Panc1 (cell line): ENCODE data around the gene ERBB2. TPM values are rescaled to one million over a fixed set of nuclear protein-coding genes. Genes with fewer than 3 reads are reported as not detected.

Source experiments
- ATAC-seq: fragments of 200-7000 bp; cut with Tn5 transposase; 2 replicates; pipeline ENCODE4 v1.9.1; 2020; ENCODE audit warnings: mild to moderate bottlenecking, moderate library complexity
- BruUV-seq: library from RNA; stranded (reverse); fragments of 400-500 nt; replicated peaks from 2 replicates; lab custom pipeline; 2021; lab: Mats Ljungman, UMichigan
- CTCF ChIA-PET: fragments of 300-600 bp; sonication (Branson Sonifier 250); formaldehyde crosslinking; loops from one replicate; lab custom pipeline; 2022; ENCODE audit warnings: antibody characterized with exemption; lab: Charles Lee
- POLR2A ChIA-PET: fragments of 300-600 bp; sonication (Branson Sonifier 250); formaldehyde crosslinking; loops from one replicate; lab custom pipeline; 2022; ENCODE audit warnings: antibody characterized with exemption; lab: Charles Lee
- DNase-seq: peaks from one replicate; pipeline ENCODE4 v3.0.0-alpha.2; 2010; ENCODE audit warnings: low read depth, low spot score
- H3K27ac ChIP-seq: 2 replicates; pipeline ENCODE4 v1.5.1; 2011; ENCODE audit warnings: mild to moderate bottlenecking, low read length, inconsistent platforms
- H3K27me3 ChIP-seq: fragments of 200-500 bp; sonication (Bioruptor generic); 2 replicates; pipeline ENCODE4 v1.6.0; 2014; ENCODE audit warnings: low read length, inconsistent platforms; ENCODE audit not compliant: control insufficient read depth, insufficient read depth
- H3K36me3 ChIP-seq: fragments of 200-500 bp; sonication (Bioruptor generic); 2 replicates; pipeline ENCODE4 v1.5.1; 2014; ENCODE audit warnings: inconsistent platforms, mild to moderate bottlenecking, low read length, moderate library complexity; ENCODE audit not compliant: control insufficient read depth, insufficient read depth
- H3K4me1 ChIP-seq: 2 replicates; pipeline ENCODE4 v1.5.1; 2011; ENCODE audit warnings: inconsistent platforms, mild to moderate bottlenecking, low read length, moderate library complexity; ENCODE audit not compliant: control insufficient read depth, insufficient read depth
- H3K4me3 ChIP-seq, 2 experiments: 2 replicates each; pipeline ENCODE4 v1.5.1; 2011 to 2012; ENCODE audit warnings: low read depth in 2 of 2, low read length in 2 of 2, mild to moderate bottlenecking in 2 of 2, inconsistent platforms in 1 of 2, moderate library complexity in 1 of 2
- H3K9me3 ChIP-seq: fragments of 200-500 bp; sonication (Bioruptor generic); 2 replicates; pipeline ENCODE4 v1.5.1; 2014; ENCODE audit warnings: low read depth, mild to moderate bottlenecking, inconsistent platforms, low read length, moderate library complexity; ENCODE audit not compliant: control insufficient read depth, insufficient read depth
- POLR2AphosphoS5 ChIP-seq: IDR thresholded peaks from 2 replicates; pipeline ENCODE4 v1.6.1; 2012; ENCODE audit warnings: mild to moderate bottlenecking, low read depth, low read length, moderate library complexity
- SIN3A ChIP-seq: IDR thresholded peaks from 2 replicates; pipeline ENCODE4 v1.6.1; 2012; ENCODE audit warnings: low read depth, mild to moderate bottlenecking, low read length, moderate library complexity, borderline replicate concordance; ENCODE audit not compliant: insufficient read depth
- TCF7L2 ChIP-seq: IDR thresholded peaks from 2 replicates; pipeline ENCODE4 v1.6.1; 2011; ENCODE audit warnings: mild to moderate bottlenecking, low read depth, low read length, inconsistent platforms
- in situ Hi-C: cut with HindIII; loops from 2 replicates; pipeline ENCODE4 v1.10.0; 2016; ENCODE audit warnings: low sequenced_read_pairs, low pct_unique_long_range_greater_than_20kb
- intact Hi-C: fragments of 100-400 bp; cut with micrococcal nuclease; formaldehyde crosslinking; loops from one replicate; pipeline ENCODE4 v1.10.0; 2022; ENCODE audit not compliant: unreplicated experiment
- total RNA-seq: library from RNA; stranded (reverse); gene quantifications from one replicate; pipeline ENCODE4 v1.2.1, GENCODE V29; 2021; ENCODE audit not compliant: unreplicated experiment
- TF ChIP-seq, protein P1 (sequence below), 2 experiments: IDR thresholded peaks; 2 replicates each; pipeline ENCODE4 v1.6.1; 2011 to 2012; ENCODE audit warnings: low read depth in 2 of 2, control low read depth in 1 of 2, low read length in 1 of 2, mild to moderate bottlenecking in 1 of 2, moderate library complexity in 1 of 2; ENCODE audit not compliant: insufficient read depth in 1 of 2
- TF ChIP-seq, protein P2 (sequence below): fragments of 450-650 bp; IDR thresholded peaks from 2 replicates; pipeline ENCODE4 v1.5.1; 2017; ENCODE audit warnings: mild to moderate bottlenecking

Gene ERBB2
- total RNA-seq, 1 experiment from 2014 or later = 68.6 TPM

DNA sequence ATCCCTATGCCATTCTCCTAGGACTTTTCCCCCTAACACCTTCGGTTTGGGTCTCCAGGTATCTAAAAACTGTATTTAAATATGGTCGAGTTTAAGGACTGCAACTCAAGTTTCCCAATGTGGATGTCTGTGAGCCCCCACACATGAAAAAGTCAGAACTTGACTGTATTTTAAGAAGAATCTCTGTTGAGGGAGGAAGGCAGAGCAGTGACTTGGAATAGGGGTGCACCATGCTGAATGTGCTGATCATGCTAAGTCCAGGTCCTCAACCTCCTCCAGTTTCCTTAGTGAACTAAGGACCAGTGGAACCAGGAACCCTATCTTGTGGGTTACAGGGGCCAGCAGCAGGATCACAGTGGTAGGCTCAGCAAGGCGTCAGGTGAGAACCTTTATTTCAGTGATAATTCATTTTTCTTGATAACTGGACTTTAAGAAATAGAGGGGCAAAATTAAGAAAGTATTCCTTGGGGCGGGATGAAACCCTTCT, 57.4 kb downstream of the ERBB2 start:
- BruUV-seq = no TSS peak
- Histone ChIP-seq H3K4me1 (peaks cover 9% of the 10 kb centered on the region; the same call in 1 of the 2 replicates), H3K27me3 (no peaks in the 10 kb centered on the region; the same call in 1 of the 2 replicates), H3K9me3 (no peaks in the 10 kb centered on the region), H3K36me3 (no peaks in the 10 kb centered on the region), H3K27ac (no peak overlapping the region), H3K4me3 (no peak overlapping the region)
- intact Hi-C loops = no loop called here
- no peak for TF ChIP-seq TCF7L2
- no peak for TF ChIP-seq POLR2AphosphoS5
- TF ChIP-seq SIN3A = no peak
- TF ChIP-seq, protein P1, sequence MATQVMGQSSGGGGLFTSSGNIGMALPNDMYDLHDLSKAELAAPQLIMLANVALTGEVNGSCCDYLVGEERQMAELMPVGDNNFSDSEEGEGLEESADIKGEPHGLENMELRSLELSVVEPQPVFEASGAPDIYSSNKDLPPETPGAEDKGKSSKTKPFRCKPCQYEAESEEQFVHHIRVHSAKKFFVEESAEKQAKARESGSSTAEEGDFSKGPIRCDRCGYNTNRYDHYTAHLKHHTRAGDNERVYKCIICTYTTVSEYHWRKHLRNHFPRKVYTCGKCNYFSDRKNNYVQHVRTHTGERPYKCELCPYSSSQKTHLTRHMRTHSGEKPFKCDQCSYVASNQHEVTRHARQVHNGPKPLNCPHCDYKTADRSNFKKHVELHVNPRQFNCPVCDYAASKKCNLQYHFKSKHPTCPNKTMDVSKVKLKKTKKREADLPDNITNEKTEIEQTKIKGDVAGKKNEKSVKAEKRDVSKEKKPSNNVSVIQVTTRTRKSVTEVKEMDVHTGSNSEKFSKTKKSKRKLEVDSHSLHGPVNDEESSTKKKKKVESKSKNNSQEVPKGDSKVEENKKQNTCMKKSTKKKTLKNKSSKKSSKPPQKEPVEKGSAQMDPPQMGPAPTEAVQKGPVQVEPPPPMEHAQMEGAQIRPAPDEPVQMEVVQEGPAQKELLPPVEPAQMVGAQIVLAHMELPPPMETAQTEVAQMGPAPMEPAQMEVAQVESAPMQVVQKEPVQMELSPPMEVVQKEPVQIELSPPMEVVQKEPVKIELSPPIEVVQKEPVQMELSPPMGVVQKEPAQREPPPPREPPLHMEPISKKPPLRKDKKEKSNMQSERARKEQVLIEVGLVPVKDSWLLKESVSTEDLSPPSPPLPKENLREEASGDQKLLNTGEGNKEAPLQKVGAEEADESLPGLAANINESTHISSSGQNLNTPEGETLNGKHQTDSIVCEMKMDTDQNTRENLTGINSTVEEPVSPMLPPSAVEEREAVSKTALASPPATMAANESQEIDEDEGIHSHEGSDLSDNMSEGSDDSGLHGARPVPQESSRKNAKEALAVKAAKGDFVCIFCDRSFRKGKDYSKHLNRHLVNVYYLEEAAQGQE (IDR thresholded peaks at IDR 0.05; ENCODE audit: insufficient read depth in 1 of 2, low read depth in 2 of 2, low read length in 1 of 2) = no peak
- TF ChIP-seq, protein P2, sequence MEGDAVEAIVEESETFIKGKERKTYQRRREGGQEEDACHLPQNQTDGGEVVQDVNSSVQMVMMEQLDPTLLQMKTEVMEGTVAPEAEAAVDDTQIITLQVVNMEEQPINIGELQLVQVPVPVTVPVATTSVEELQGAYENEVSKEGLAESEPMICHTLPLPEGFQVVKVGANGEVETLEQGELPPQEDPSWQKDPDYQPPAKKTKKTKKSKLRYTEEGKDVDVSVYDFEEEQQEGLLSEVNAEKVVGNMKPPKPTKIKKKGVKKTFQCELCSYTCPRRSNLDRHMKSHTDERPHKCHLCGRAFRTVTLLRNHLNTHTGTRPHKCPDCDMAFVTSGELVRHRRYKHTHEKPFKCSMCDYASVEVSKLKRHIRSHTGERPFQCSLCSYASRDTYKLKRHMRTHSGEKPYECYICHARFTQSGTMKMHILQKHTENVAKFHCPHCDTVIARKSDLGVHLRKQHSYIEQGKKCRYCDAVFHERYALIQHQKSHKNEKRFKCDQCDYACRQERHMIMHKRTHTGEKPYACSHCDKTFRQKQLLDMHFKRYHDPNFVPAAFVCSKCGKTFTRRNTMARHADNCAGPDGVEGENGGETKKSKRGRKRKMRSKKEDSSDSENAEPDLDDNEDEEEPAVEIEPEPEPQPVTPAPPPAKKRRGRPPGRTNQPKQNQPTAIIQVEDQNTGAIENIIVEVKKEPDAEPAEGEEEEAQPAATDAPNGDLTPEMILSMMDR = no peak
- ATAC-seq (no peak), DNase-seq (no peak)
- CTCF ChIA-PET = no interaction called here
- in situ Hi-C loops = no loop called here
- POLR2A ChIA-PET = no interaction called here

DNA sequence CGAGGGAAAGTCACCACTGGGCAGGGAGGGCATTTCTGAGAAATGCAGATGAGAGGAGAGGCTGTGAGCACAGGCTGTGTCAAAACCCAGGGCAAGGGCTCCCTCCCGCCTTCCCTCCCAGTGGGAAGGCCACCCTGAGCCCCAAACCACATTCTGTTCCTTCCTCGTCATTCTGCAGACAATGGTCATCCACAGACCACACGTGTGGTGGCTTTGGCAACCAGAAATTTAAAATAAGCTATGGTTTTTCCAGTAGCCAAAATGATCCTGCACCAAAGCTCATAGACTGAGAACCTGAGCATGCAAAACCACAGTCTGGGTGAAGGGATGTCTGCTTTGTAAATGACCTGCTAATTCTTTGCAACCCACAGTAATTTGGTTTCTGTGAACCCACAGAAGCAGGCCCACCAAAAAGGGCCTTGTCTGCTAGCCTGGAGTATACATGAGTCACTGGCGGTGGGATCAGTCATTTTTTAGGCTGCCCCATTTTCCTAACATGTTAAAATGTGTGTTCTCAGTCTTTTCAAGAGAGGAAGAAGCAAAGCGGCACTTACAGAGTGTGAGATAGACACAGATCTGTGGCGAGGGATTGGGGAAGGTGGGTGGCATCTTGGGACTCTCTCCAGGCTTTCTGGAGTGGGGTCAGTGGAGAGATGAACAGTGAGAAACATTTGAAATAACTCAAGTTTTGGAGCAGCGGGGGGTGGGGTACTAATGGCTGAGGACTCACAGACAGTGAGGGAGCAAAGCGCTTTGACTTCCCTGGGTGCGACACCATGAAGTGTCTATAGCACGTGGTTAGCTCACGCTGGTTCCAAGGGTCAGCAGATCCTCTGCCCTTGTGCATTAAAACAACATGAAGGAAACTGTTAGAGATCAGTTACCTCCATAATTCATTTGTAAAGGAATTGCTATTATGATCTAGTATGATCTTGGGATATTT, 58.3 kb downstream of the ERBB2 start:
- DNase-seq (no peak), ATAC-seq (no peak)
- no peaks in the 10 kb centered on the region for H3K36me3 ChIP-seq
- in situ Hi-C loops = no loop called here
- no peak overlapping the region for H3K4me3 ChIP-seq
- ChIA-PET POLR2A (no interaction called here), CTCF (interaction anchor here (1.4 kb wide), 1 partner anchor 136 kb away, joined by 4 read pairs; no protein-coding TSS in a partner anchor)
- BruUV-seq = no TSS peak
- no peak overlapping the region for H3K27ac ChIP-seq
- TF ChIP-seq, protein P1 (IDR thresholded peaks at IDR 0.05; ENCODE audit: insufficient read depth in 1 of 2, low read depth in 2 of 2, low read length in 1 of 2) = no peak
- TF ChIP-seq, protein P2 = no peak
- TF ChIP-seq POLR2AphosphoS5 = no peak
- no peak for TF ChIP-seq TCF7L2
- no peak for TF ChIP-seq SIN3A
- H3K4me1 ChIP-seq = peaks cover 9% of the 10 kb centered on the region; the same call in 1 of the 2 replicates
- H3K9me3 ChIP-seq = no peaks in the 10 kb centered on the region
- intact Hi-C loops = no loop called here
- H3K27me3 ChIP-seq = no peaks in the 10 kb centered on the region; the same call in 1 of the 2 replicates
